BE2C (cell line): ENCODE results near the gene DIP2C.

Experiments
- DNase-seq: peaks from one replicate; pipeline ENCODE4 v3.0.0-alpha.2; 2020
- H3K27me3 ChIP-seq: fragments of 250-450 bp; sonication (Bioruptor Pico); 2 replicates; pipeline ENCODE4 v1.5.1; 2020; ENCODE audit warnings: mild to moderate bottlenecking
- H3K36me3 ChIP-seq: fragments of 250-450 bp; sonication (Bioruptor Pico); 2 replicates; pipeline ENCODE4 v1.5.1; 2020; ENCODE audit warnings: mild to moderate bottlenecking
- H3K4me1 ChIP-seq: fragments of 250-450 bp; sonication (Bioruptor Pico); 2 replicates; pipeline ENCODE4 v1.5.1; 2020
- H3K4me3 ChIP-seq: 2 replicates; pipeline ENCODE4 v1.5.1; 2011; ENCODE audit warnings: low read depth, low read length
- H3K9me3 ChIP-seq: fragments of 250-450 bp; sonication (Bioruptor Pico); 2 replicates; pipeline ENCODE4 v1.5.1; 2020
- TF ChIP-seq, protein P1 (sequence below): IDR thresholded peaks from 2 replicates; pipeline ENCODE4 v1.5.1; 2012; ENCODE audit warnings: mild to moderate bottlenecking, low read depth, low read length

Gene DIP2C

DNA sequence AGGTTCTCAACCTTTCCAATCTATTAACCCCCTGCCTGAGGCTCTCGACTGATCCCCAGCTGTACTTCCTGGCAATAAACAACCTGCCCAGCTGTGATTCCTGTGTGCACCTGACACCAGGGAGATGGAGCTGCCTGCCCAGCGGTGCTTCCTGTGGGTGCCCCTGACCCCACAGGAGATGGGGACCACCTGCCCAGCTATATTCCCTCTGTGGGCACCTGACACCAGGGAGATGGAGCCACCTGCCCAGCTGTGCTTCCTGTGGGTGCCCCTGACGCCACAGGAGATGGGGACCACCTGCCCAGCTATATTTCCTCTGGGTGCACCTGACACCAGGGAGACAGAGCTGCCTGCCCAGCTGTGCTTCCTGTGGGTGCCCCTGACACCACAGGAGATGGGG, 184.0 kb downstream of the DIP2C start:
- TF ChIP-seq, protein P1, sequence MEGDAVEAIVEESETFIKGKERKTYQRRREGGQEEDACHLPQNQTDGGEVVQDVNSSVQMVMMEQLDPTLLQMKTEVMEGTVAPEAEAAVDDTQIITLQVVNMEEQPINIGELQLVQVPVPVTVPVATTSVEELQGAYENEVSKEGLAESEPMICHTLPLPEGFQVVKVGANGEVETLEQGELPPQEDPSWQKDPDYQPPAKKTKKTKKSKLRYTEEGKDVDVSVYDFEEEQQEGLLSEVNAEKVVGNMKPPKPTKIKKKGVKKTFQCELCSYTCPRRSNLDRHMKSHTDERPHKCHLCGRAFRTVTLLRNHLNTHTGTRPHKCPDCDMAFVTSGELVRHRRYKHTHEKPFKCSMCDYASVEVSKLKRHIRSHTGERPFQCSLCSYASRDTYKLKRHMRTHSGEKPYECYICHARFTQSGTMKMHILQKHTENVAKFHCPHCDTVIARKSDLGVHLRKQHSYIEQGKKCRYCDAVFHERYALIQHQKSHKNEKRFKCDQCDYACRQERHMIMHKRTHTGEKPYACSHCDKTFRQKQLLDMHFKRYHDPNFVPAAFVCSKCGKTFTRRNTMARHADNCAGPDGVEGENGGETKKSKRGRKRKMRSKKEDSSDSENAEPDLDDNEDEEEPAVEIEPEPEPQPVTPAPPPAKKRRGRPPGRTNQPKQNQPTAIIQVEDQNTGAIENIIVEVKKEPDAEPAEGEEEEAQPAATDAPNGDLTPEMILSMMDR, result no peak
- Histone ChIP-seq H3K9me3 (no peaks in the 10 kb centered on the region), H3K4me3 (no peak overlapping the region), H3K36me3 (no peaks in the 10 kb centered on the region), H3K27me3 (no peaks in the 10 kb centered on the region), H3K4me1 (no peaks in the 10 kb centered on the region)
- DNase-seq, result no peak

DNA sequence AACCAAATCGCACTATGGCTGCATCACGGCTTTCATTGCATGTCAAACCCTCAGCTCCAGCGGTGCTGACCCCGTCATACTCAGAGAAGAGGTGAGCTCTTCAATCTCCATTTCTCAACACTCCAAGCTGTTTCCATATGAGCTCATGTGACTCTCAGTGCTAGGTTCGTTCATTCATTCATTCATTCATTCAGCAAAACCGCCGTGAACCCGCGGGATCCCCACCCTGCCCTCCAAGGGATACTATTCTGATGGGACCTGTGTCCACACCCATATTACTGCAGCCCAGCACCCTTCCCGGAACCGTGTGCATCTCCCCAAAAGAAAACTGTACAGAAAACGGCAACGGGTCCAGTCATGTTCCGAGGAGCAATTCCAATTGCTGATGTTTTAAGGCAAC, 184.7 kb downstream of the DIP2C start:
- Histone ChIP-seq H3K27me3 (no peaks in the 10 kb centered on the region), H3K36me3 (no peaks in the 10 kb centered on the region), H3K4me1 (no peaks in the 10 kb centered on the region), H3K9me3 (no peaks in the 10 kb centered on the region), H3K4me3 (no peak overlapping the region)
- TF ChIP-seq, protein P1, result no peak
- no peak for DNase-seq

DNA sequence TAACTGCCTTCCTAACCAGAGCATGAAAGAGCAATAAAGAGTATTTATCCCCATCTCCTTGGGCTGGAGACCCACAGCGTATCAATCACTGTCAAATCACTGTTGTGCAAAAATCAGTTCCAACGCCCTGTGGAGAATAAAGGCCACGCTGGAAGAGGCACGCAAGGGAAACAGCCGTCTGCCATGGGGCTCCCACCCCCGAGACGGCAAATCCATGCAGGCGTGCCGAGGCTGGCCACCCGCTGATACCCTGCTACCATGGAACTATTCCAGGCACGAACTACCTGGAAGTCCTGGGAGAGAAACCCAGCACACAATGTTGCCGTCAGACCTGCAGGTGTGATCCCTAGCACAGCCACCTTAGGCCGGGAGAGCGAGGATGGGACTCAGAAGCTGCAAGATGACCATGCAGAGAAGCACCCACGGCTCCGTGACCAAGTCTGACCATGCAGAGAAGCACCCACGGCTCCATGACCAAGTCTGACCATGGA, 185.3 kb downstream of the DIP2C start:
- Histone ChIP-seq H3K27me3 (no peaks in the 10 kb centered on the region), H3K36me3 (no peaks in the 10 kb centered on the region), H3K4me3 (no peak overlapping the region), H3K4me1 (no peaks in the 10 kb centered on the region), H3K9me3 (no peaks in the 10 kb centered on the region)
- DNase-seq, result no peak
- TF ChIP-seq, protein P1, result no peak

DNA sequence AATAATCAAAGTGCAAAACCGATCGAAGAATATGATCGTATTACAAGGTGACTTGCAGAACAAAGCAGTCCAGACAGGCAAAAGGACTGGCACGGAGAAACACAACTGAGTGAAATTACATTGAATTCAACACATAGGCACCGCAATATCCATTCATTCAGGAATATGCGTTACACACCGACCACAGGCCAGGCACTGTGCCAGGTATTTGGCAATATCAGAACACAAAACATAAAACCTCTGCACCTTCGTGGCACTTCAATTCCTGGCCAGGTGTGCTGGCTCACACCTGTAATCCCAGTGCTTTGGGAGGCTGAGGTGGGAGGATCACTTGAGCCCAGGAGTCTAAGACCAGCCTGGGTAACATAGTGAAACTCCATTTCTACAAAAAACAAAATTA, 187.9 kb downstream of the DIP2C start:
- Histone ChIP-seq H3K9me3 (no peaks in the 10 kb centered on the region), H3K27me3 (no peaks in the 10 kb centered on the region), H3K4me3 (no peak overlapping the region), H3K4me1 (no peaks in the 10 kb centered on the region), H3K36me3 (no peaks in the 10 kb centered on the region)
- TF ChIP-seq, protein P1, result no peak
- DNase-seq, result no peak

DNA sequence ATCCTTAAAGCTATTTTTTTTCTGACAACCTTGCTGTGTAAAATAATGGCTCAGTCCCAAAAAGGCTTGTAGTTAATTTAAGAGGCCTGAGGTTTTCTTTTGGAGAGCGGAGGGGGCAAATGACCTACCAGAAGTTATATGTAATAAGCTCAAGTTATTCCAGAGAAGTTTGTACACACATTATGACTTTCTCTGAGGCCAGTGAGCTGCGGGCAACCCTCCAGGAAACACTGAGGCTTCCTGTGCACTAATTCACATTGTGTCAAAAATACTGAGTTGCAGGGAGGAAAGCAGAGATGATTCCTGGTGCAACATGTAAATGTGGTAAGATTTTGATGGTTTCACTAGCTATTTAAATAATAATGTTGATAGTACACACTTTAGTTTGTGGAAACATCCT, 188.6 kb downstream of the DIP2C start:
- TF ChIP-seq, protein P1, result no peak
- H3K4me3 ChIP-seq, result no peak overlapping the region
- H3K36me3 ChIP-seq, result no peaks in the 10 kb centered on the region
- H3K9me3 ChIP-seq, result no peaks in the 10 kb centered on the region
- H3K4me1 ChIP-seq, result no peaks in the 10 kb centered on the region
- no peak for DNase-seq
- H3K27me3 ChIP-seq, result no peaks in the 10 kb centered on the region

DNA sequence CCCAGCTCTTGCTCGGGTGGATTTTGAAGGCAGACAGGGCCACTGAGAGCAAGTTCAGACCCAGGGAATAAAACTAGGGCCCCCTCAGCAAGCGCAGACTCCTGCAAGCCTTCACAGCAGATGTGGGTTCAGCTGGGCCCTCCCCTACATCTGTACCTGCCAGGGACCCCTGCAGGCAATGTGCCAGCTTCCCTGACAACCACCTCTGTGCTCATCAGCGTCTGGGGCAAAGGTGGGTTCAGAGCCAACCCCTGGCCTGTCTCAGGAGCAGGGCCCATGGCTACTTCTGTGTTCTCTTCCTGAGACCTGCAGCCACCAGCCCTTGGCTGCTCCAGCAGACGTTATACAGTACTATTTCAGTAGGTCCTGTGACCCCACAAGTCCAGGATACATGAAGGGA, 189.5 kb downstream of the DIP2C start:
- TF ChIP-seq, protein P1, result no peak

More for the DNA sequence above, 189.5 kb downstream of the DIP2C start:
- no peak for DNase-seq
- no peaks in the 10 kb centered on the region for H3K36me3 ChIP-seq
- H3K4me1 ChIP-seq, result no peaks in the 10 kb centered on the region
- H3K4me3 ChIP-seq, result no peak overlapping the region
- no peaks in the 10 kb centered on the region for H3K27me3 ChIP-seq
- no peaks in the 10 kb centered on the region for H3K9me3 ChIP-seq
